Activated CD8-positive, alpha-beta T cell treated with anti-CD3 and anti-CD28 coated beads for 36 hours (primary cell): Measurements from ENCODE around the gene VANGL2. TPM values are rescaled to one million over a fixed set of nuclear protein-coding genes. Genes with fewer than 3 reads are reported as not detected.

ENCODE experiments used
- ATAC-seq: fragments of 200-7000 bp; cut with Tn5 transposase; one replicate; pipeline ENCODE4 v1.10.0; 2021; ENCODE audit warnings: mild to moderate bottlenecking, moderate library complexity
- CTCF ChIA-PET: fragments of 350-600 bp; sonication (Branson Sonifier 250); formaldehyde crosslinking; loops from one replicate; lab custom pipeline; 2021; ENCODE audit warnings: antibody characterized with exemption; lab: Charles Lee
- POLR2A ChIA-PET: fragments of 350-600 bp; sonication (Branson Sonifier 250); formaldehyde crosslinking; loops from one replicate; lab custom pipeline; 2021; ENCODE audit warnings: antibody characterized with exemption; lab: Charles Lee
- DNase-seq: peaks from one replicate; pipeline ENCODE4 v3.0.0-alpha.2; 2020
- H3K27ac Mint-ChIP-seq: one replicate; pipeline ENCODE4 v1.8.0; 2021; ENCODE audit warnings: mild to moderate bottlenecking, mixed read lengths
- H3K27me3 Mint-ChIP-seq: one replicate; pipeline ENCODE4 v1.8.0; 2021; ENCODE audit warnings: mixed read lengths
- H3K36me3 Mint-ChIP-seq: one replicate; pipeline ENCODE4 v1.8.0; 2021; ENCODE audit warnings: low read depth, mixed read lengths
- H3K4me1 Mint-ChIP-seq: one replicate; pipeline ENCODE4 v1.8.0; 2021; ENCODE audit warnings: low read depth, mixed read lengths
- H3K4me3 Mint-ChIP-seq: one replicate; pipeline ENCODE4 v1.8.0; 2021; ENCODE audit warnings: mild to moderate bottlenecking, moderate library complexity, mixed read lengths
- H3K9me3 Mint-ChIP-seq: one replicate; pipeline ENCODE4 v1.8.0; 2021; ENCODE audit warnings: mixed read lengths
- CTCF ChIP-seq: fragments of 200-600 bp; IDR thresholded peaks from one replicate; pipeline ENCODE4 v1.8.0; 2022; ENCODE audit warnings: antibody characterized with exemption, mild to moderate bottlenecking
- intact Hi-C: fragments of 100-400 bp; cut with micrococcal nuclease; formaldehyde crosslinking; loops from one replicate; pipeline ENCODE4 v1.10.0; 2022
- total RNA-seq, 2 experiments: library from RNA; stranded (reverse); gene quantifications; one replicate each; pipeline ENCODE4 v1.2.3, GENCODE V29; 2021

VANGL2 gene
- total RNA-seq, 2 experiments from 2014 or later = 0.16 to 0.40 TPM

GRCh38 chr1:160371756-160372155, 28.6 kb upstream of the VANGL2 start:
- no peak overlapping the region for H3K4me3 Mint-ChIP-seq
- H3K27ac Mint-ChIP-seq = no peak overlapping the region
- intact Hi-C loops = loop anchor here (10.0 kb wide), 1 partner anchor 177 kb away; the partner anchor contains the start of gene CASQ1
- ATAC-seq = no peak
- DNase-seq = no peak
- no peaks in the 10 kb centered on the region for H3K36me3 Mint-ChIP-seq
- TF ChIP-seq CTCF = no peak
- ChIA-PET CTCF (interaction anchor here (1.2 to 8.5 kb wide), 5 partner anchors 18 to 286 kb away, joined by 3 to 87 read pairs (median 6); no protein-coding TSS in a partner anchor), POLR2A (interaction anchor here (1.1 kb wide), 1 partner anchor 14 kb away, joined by 3 read pairs; no protein-coding TSS in a partner anchor)
- peaks cover 11% of the 10 kb centered on the region for H3K4me1 Mint-ChIP-seq
- no peaks in the 10 kb centered on the region for H3K9me3 Mint-ChIP-seq
- no peaks in the 10 kb centered on the region for H3K27me3 Mint-ChIP-seq

GRCh38 chr1:160373696-160374095, 26.7 kb upstream of the VANGL2 start:
- H3K4me1 Mint-ChIP-seq = peaks cover 11% of the 10 kb centered on the region
- H3K27ac Mint-ChIP-seq = no peak overlapping the region
- DNase-seq (no peak), ATAC-seq (no peak)
- no peaks in the 10 kb centered on the region for H3K9me3 Mint-ChIP-seq
- H3K27me3 Mint-ChIP-seq = no peaks in the 10 kb centered on the region
- no peak for TF ChIP-seq CTCF
- POLR2A ChIA-PET = interaction anchor here (0.9 kb wide), 1 partner anchor 237 kb away, joined by 3 read pairs; no protein-coding TSS in a partner anchor
- no peak overlapping the region for H3K4me3 Mint-ChIP-seq
- CTCF ChIA-PET = interaction anchor here (6.9 to 8.5 kb wide), 2 partner anchors 20 to 83 kb away, joined by 66 to 87 read pairs; no protein-coding TSS in a partner anchor
- H3K36me3 Mint-ChIP-seq = no peaks in the 10 kb centered on the region
- intact Hi-C loops = loop anchor here (10.0 kb wide), 1 partner anchor 179 kb away; the partner anchor contains the start of gene CASQ1

- no peak overlapping the region for H3K4me3 Mint-ChIP-seq
- H3K27ac Mint-ChIP-seq = no peak overlapping the region
- H3K36me3 Mint-ChIP-seq = no peaks in the 10 kb centered on the region
- POLR2A ChIA-PET = interaction anchor here (0.9 to 1.5 kb wide), 2 partner anchors 7 to 236 kb away, joined by 3 read pairs; partner anchors contain the start of gene NHLH1
- no peak for ATAC-seq
- H3K9me3 Mint-ChIP-seq = no peaks in the 10 kb centered on the region
- CTCF ChIA-PET = interaction anchor here (0.8 to 8.5 kb wide), 4 partner anchors 20 to 183 kb away, joined by 3 to 87 read pairs (median 50); partner anchors contain the start of gene CASQ1
- no peaks in the 10 kb centered on the region for H3K27me3 Mint-ChIP-seq
- no peak for TF ChIP-seq CTCF
- intact Hi-C loops = loop anchor here (10.0 kb wide), 1 partner anchor 180 kb away; the partner anchor contains the start of gene CASQ1
- peaks cover 11% of the 10 kb centered on the region for H3K4me1 Mint-ChIP-seq
- no peak for DNase-seq
These were observed 25.9 kb upstream of the VANGL2 start for GRCh38 chr1:160374306-160375110.

- no peaks in the 10 kb centered on the region for H3K36me3 Mint-ChIP-seq
- H3K4me1 Mint-ChIP-seq = peaks cover 11% of the 10 kb centered on the region
- ATAC-seq = peak; percentile 67
- ChIA-PET POLR2A (interaction anchor here (0.6 to 1.5 kb wide), 7 partner anchors 9 to 297 kb away, joined by 3 to 4 read pairs (median 3); partner anchors contain the start of gene NHLH1), CTCF (interaction anchor here (0.6 to 8.5 kb wide), 39 partner anchors 11 to 305 kb away, joined by 3 to 87 read pairs (median 4); partner anchors contain the start of genes CASQ1, CD84 and NHLH1)
- H3K4me3 Mint-ChIP-seq = no peak overlapping the region
- DNase-seq = peak; percentile 13
- no peaks in the 10 kb centered on the region for H3K9me3 Mint-ChIP-seq
- H3K27ac Mint-ChIP-seq = no peak overlapping the region
- no peaks in the 10 kb centered on the region for H3K27me3 Mint-ChIP-seq
- TF ChIP-seq CTCF = no peak
- intact Hi-C loops = loop anchor here (10.0 kb wide), 1 partner anchor 181 kb away; the partner anchor contains the start of gene CASQ1
These were observed 24.4 kb upstream of the VANGL2 start for GRCh38 chr1:160375788-160376524.
